GM20000 (cell line): ENCODE results near the gene ARHGAP24.

ENCODE experiments used
- DNase-seq: peaks from one replicate; pipeline ENCODE4 v3.0.0; 2012; ENCODE audit warnings: low spot score
- TF ChIP-seq, protein P1 (sequence below): IDR thresholded peaks from 2 replicates; pipeline ENCODE4 v1.5.1; 2012; ENCODE audit warnings: mild to moderate bottlenecking, control low read depth; ENCODE audit errors: extremely low read depth, missing control alignments

The ARHGAP24 gene

DNA sequence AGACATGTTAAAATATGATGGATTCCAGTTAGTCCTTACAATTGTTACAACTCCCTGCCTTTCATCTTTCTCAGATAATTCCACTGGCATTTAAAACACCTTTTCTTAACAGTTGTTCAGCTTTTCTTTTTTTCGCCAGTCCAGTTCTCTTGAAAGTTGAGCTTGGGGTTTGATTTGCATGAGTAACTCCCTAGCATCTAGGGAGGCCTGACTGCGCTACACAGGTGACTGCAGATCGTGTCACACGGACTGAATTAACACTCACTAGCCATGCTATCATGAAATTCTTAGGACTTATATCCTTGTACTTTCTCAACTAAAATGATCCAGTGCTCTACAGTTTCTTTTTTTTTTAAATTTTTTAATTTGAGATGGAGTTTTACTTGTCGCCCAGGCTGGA lies 69.8 kb downstream of the ARHGAP24 start:
- TF ChIP-seq, protein P1, sequence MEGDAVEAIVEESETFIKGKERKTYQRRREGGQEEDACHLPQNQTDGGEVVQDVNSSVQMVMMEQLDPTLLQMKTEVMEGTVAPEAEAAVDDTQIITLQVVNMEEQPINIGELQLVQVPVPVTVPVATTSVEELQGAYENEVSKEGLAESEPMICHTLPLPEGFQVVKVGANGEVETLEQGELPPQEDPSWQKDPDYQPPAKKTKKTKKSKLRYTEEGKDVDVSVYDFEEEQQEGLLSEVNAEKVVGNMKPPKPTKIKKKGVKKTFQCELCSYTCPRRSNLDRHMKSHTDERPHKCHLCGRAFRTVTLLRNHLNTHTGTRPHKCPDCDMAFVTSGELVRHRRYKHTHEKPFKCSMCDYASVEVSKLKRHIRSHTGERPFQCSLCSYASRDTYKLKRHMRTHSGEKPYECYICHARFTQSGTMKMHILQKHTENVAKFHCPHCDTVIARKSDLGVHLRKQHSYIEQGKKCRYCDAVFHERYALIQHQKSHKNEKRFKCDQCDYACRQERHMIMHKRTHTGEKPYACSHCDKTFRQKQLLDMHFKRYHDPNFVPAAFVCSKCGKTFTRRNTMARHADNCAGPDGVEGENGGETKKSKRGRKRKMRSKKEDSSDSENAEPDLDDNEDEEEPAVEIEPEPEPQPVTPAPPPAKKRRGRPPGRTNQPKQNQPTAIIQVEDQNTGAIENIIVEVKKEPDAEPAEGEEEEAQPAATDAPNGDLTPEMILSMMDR: no peak
- no peak for DNase-seq

DNA sequence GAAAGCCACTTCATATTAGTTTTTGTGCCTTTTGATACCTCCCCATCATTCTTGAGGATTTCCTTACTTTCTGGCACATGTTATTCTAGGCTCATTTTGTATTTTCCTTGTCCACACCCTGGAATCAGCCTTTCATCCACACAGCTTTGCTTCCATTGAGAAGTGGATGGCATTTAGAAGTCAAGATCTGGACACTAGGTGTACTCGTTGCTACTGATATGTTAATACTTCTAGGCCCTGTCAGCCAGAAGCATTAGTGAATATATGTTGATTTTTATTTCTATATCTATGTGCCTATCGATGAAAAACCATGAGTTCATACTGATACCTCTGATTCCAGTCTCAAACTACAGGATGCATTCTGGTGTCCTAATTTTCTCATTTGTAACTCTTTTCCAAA lies 73.2 kb downstream of the ARHGAP24 start:
- no peak for DNase-seq
- TF ChIP-seq, protein P1: no peak

DNA sequence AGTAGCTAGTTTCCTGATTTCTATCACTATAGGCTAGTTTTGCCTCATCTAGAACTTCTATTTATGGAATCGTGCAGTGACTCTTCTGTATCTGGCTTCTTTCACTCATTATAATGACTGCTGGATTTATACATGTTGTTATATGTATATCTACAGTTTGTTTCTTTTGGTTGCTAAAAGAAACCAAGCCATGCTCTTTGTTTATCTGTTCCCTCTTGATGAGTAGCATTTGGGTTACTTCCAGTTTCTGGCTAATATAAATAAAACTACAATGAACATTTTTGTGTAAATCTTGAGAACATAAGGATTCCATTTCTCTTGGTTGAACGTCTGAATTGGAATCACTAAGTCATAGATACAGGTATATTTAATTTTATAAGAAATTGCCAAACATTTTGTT lies 73.9 kb downstream of the ARHGAP24 start:
- no peak for DNase-seq
- TF ChIP-seq, protein P1: no peak

DNA sequence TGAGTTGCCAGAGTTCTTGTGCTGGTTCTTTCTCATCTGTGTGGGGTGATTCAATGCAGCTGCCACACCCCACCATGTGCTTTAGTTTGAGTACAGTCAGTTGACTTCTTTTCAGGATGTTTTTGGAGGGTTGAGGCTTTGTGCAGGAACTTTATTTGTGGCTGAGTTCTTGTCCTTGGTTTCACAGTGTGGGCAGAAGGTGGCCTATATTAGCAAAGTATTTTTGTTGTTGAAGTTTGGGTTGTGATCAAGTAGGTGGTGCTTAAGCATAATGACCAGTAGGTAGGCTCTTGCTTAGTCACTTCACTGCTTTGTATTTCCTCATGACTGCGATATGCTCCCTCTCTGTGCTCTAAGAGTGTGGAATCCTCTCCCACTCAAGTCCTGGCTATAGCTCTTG lies 80.3 kb downstream of the ARHGAP24 start:
- DNase-seq: no peak
- TF ChIP-seq, protein P1: no peak

DNA sequence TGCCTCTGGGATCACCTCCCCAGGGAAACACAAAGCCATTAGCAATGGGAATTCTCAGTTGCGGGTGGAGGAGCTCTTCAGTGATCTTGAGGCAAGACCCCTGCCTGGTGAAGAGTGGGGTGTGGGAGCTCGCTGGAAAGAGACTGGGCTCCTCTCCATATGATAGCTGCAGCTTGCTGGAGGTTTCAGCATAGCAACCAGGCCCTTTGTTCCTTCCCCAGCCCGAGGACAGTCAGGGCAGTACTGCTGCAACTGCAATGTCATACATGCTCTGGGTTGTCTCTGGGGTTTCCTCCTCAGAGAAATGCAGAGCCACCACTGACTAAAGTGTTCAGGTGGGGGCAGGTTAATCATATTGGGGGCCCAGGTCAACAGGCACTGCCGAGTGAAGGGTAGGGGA lies 81.3 kb downstream of the ARHGAP24 start:
- peak; percentile 22 for DNase-seq
- TF ChIP-seq, protein P1: no peak

DNA sequence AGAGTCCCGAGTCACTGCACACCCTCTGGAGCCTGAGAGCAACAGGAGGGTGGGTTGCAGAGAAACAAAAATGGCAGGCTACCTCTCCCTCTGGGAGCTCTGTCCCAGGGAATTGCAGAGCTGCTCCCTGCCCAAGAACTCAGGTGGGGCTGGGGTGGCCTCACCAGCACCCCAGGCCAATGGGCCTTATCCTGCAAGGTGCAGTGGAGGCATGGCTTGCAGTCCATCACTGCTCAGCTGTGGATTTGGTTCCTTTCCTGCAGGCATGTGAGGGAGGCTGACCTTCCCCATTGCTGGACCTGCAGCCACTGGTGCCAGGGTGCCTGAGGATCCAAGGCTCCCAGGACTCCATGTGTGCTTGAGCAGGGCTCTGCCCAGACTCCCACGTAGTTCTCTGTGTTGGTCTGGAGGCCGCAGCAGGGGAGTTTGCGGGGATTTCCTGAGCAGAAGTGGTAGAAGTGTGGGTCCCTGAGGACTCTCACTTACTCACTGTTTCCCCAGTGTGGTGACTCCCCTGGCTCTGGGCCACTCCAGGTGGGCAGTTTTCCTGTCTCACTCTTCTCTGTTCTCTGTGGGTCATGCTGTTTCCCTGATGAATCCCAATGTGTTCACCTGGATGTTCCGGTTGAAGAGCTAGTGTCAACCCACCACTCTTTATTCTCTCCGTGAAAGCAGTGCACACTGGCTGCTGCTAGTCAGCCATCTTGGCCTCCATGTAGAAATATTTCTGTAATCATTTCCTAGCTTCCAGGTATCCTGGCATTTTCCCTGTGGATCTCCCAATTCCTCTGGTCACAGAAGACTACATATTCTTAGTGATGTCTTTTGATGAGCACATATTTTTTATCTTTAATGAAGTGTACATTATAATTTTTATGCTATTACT lies 82.3 kb downstream of the ARHGAP24 start:
- peak; percentile 69 for DNase-seq
- TF ChIP-seq, protein P1: no peak

DNA sequence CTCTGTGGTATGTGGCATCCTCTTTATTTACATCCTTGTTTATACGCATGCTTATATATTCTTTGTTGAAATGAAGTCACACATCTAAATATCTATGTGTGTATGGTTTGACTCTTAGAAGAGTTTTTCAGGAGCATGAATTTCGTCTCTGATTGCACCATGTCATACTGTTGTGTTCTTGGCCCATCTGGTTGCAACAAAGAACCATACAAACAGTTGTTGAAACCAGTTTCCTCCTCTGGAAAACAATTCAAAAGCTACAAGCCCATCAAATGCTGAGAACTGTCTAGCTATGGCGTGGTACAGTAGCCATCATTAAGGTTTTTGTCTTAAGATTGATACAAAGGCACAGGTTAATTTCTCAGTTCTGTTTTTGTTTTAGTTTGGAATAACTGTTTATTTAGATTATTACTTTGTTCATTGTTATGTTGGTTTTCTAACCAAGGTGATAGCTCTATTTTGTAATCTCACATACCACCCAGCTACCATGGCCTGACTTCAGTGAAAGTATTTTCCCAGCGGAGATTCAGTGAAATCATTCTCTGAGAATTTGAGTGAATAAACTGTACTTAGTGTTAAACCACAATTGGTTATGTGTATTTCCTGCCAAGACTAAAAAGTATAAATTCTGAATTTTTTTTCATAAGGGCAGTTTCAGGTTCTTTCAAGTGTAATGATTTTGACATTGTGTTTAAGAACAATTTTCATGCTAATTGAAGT lies 91.0 kb downstream of the ARHGAP24 start:
- TF ChIP-seq, protein P1: no peak
- DNase-seq: no peak
